Endodermal cell (in vitro differentiated cells): ENCODE results near the gene SYT2. TPM values are rescaled to one million over a fixed set of nuclear protein-coding genes. Genes with fewer than 3 reads are reported as not detected.
"Not testable (repeated sequence)": the region's sequence is repeated elsewhere in the genome, so short reads cannot be mapped to it uniquely, and the experiment has no call there.

Experiments used
- DNase-seq: peaks from one replicate; pipeline ENCODE4 v3.0.0-alpha.2; 2017
- H3K27ac ChIP-seq: 2 replicates; pipeline ENCODE4 v1.5.1; 2013; ENCODE audit warnings: mild to moderate bottlenecking, low read depth, low read length, moderate library complexity
- H3K27me3 ChIP-seq: 2 replicates; pipeline ENCODE4 v1.6.1; 2013; ENCODE audit warnings: mild to moderate bottlenecking, low read length, moderate library complexity; ENCODE audit not compliant: insufficient read depth, control insufficient read depth, poor library complexity, severe bottlenecking
- H3K36me3 ChIP-seq: 2 replicates; pipeline ENCODE4 v1.7.0; 2013; ENCODE audit warnings: mild to moderate bottlenecking, low read length, moderate library complexity; ENCODE audit not compliant: control insufficient read depth, insufficient read depth
- H3K4me1 ChIP-seq: one replicate; pipeline ENCODE4 v1.7.0; 2013; ENCODE audit warnings: low read length; ENCODE audit not compliant: control insufficient read depth, insufficient read depth
- H3K4me3 ChIP-seq: 2 replicates; pipeline ENCODE4 v1.5.1; 2013; ENCODE audit warnings: mild to moderate bottlenecking, low read length, moderate library complexity
- H3K9ac ChIP-seq: 2 replicates; pipeline ENCODE4 v1.6.1; 2013; ENCODE audit warnings: mild to moderate bottlenecking, low read length, moderate library complexity; ENCODE audit not compliant: poor library complexity, severe bottlenecking; ENCODE audit errors: extremely low read depth
- H3K9me3 ChIP-seq: 2 replicates; pipeline ENCODE4 v1.6.1; 2013; ENCODE audit warnings: mild to moderate bottlenecking, low read length, moderate library complexity; ENCODE audit not compliant: control insufficient read depth
- H3K27ac Mint-ChIP-seq: 2 replicates; pipeline ENCODE4 v1.8.0; 2020; ENCODE audit warnings: mixed read lengths
- H3K27me3 Mint-ChIP-seq: 2 replicates; pipeline ENCODE4 v1.8.0; 2021; ENCODE audit warnings: mild to moderate bottlenecking, mixed read lengths; ENCODE audit not compliant: insufficient read depth
- H3K36me3 Mint-ChIP-seq: 2 replicates; pipeline ENCODE4 v1.8.0; 2020; ENCODE audit warnings: low read depth, mixed read lengths
- H3K4me1 Mint-ChIP-seq: 2 replicates; pipeline ENCODE4 v1.8.0; 2020; ENCODE audit warnings: mixed read lengths
- H3K4me3 Mint-ChIP-seq: 2 replicates; pipeline ENCODE4 v1.8.0; 2020; ENCODE audit warnings: mild to moderate bottlenecking, moderate library complexity, mixed read lengths
- H3K9me3 Mint-ChIP-seq: 2 replicates; pipeline ENCODE4 v1.8.0; 2020; ENCODE audit warnings: mild to moderate bottlenecking, mixed read lengths
- WGBS, 2 experiments: methylation state at CpG; one replicate each; pipeline versions ENCODE4 v1.1.5 to v1.1.7; 2013; ENCODE audit warnings: missing lambda C conversion rate in 2 of 2, mixed read lengths in 1 of 2; ENCODE audit not compliant: insufficient coverage in 1 of 2, insufficient read length in 1 of 2; 5-methylcytosine and 5-hydroxymethylcytosine counted together
- total RNA-seq, 2 donors: library from RNA; stranded (reverse); fragmentation: NEBNext Ultra II Directional in 1 of 2; extraction: Animal tissue kit (Norgen Biotek cat#: 25700) in 1 of 2; gene quantifications; 2 replicates in 1 of 2; 3 replicates in 1 of 2; pipeline ENCODE4 v1.2.1, GENCODE V29; 2021
- TF ChIP-seq, protein P1 (sequence below): fragments of 200-600 bp; sonication (generic); conservative IDR thresholded peaks from 2 replicates; pipeline ENCODE4 v1.5.0; 2021; ENCODE audit warnings: antibody characterized with exemption, mild to moderate bottlenecking

Gene SYT2
- total RNA-seq, 2 donors from 2014 or later = 2.9 to 4.4 TPM

DNA sequence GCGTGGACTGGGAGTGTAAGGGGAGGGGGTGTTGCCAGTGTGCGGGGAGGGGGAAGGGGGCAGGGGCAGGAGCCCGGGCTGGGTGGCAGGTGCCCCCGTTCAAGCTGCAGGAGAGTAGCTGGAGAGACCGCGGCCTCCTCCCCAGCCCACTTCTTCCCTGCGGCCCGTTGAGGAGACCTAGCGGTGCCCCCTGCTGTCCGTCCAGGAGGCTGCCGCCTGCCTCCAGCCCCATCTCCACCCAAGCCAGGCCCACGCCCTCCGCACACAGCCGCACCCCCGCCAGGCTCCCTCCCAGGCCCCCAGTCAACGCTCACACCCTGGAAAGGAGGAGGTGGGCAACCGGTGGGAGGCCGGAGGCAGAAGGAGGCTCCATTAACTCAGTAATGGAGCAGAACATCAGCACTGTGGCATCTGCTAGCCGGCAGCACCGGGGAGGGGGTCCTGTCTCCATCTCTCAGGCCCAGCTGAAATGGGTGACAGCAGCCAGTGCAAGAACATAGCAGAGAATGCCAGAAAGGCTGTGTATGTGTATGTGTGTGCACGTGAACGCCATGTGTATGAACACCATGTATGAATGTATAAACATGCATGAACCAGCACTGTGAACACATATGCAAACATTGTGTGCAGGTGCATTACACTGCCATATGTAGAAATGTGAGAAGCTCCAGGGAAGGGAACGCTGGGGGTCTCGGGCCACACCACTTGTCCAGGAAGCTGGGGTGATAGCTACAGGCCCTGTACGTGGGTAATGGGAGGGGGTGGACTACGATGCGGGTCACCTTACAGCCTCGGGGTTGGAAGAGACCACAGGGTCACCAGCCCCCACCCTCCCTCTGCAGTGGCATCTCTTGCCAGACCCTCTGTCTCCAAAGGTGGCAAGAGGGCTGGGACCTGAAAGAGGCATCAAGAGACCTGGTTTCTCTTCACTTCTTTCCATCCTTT, 84.6 kb downstream of the SYT2 start:
- WGBS, 2 experiments = 53 to 86% methylated on average over 6 to 28 of the region's 28 CpGs
- Mint-ChIP-seq H3K4me1 (peaks cover 22% of the 10 kb centered on the region), H3K27me3 (no peaks in the 10 kb centered on the region), H3K4me3 (no peak overlapping the region), H3K27ac (no peak overlapping the region), H3K36me3 (no peaks in the 10 kb centered on the region), H3K9me3 (no peaks in the 10 kb centered on the region)
- Histone ChIP-seq H3K4me1 (no peaks in the 10 kb centered on the region), H3K9ac (no peak overlapping the region), H3K36me3 (no peaks in the 10 kb centered on the region), H3K27me3 (no peaks in the 10 kb centered on the region), H3K27ac (no peak overlapping the region), H3K4me3 (no peak overlapping the region), H3K9me3 (no peaks in the 10 kb centered on the region)
- TF ChIP-seq, protein P1, sequence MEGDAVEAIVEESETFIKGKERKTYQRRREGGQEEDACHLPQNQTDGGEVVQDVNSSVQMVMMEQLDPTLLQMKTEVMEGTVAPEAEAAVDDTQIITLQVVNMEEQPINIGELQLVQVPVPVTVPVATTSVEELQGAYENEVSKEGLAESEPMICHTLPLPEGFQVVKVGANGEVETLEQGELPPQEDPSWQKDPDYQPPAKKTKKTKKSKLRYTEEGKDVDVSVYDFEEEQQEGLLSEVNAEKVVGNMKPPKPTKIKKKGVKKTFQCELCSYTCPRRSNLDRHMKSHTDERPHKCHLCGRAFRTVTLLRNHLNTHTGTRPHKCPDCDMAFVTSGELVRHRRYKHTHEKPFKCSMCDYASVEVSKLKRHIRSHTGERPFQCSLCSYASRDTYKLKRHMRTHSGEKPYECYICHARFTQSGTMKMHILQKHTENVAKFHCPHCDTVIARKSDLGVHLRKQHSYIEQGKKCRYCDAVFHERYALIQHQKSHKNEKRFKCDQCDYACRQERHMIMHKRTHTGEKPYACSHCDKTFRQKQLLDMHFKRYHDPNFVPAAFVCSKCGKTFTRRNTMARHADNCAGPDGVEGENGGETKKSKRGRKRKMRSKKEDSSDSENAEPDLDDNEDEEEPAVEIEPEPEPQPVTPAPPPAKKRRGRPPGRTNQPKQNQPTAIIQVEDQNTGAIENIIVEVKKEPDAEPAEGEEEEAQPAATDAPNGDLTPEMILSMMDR = peak; percentile 84
- peak; percentile 91 for DNase-seq

DNA sequence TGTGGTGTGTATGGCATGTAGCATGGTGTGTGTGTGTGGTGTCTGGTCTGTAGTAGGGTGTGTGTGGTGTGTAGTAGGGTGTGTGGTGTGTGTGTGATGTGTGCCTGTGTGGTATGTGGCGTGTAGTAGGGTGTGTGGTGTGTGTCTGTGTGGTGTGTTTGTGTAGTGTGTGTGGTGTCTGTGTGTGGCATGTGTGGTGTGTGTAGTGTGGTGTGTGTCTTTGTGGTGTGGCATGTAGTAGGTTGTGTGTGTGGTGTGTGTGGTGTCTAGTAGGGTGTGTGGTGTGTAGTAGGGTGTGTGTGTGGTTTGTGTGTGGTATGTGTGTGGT, 85.5 kb downstream of the SYT2 start:
- 93% methylated on average over 1 of the region's 1 CpG for WGBS, 2 experiments
- Histone ChIP-seq H3K27me3 (no peaks in the 10 kb centered on the region), H3K27ac (no peak overlapping the region), H3K4me1 (no peaks in the 10 kb centered on the region), H3K9me3 (no peaks in the 10 kb centered on the region), H3K36me3 (no peaks in the 10 kb centered on the region), H3K9ac (no peak overlapping the region), H3K4me3 (no peak overlapping the region)
- H3K36me3 Mint-ChIP-seq = no peaks in the 10 kb centered on the region
- no peak overlapping the region for H3K27ac Mint-ChIP-seq
- H3K9me3 Mint-ChIP-seq = no peaks in the 10 kb centered on the region
- H3K27me3 Mint-ChIP-seq = no peaks in the 10 kb centered on the region
- TF ChIP-seq, protein P1 = no peak
- no peak overlapping the region for H3K4me3 Mint-ChIP-seq
- peaks cover 24% of the 10 kb centered on the region for H3K4me1 Mint-ChIP-seq
- no peak for DNase-seq

DNA sequence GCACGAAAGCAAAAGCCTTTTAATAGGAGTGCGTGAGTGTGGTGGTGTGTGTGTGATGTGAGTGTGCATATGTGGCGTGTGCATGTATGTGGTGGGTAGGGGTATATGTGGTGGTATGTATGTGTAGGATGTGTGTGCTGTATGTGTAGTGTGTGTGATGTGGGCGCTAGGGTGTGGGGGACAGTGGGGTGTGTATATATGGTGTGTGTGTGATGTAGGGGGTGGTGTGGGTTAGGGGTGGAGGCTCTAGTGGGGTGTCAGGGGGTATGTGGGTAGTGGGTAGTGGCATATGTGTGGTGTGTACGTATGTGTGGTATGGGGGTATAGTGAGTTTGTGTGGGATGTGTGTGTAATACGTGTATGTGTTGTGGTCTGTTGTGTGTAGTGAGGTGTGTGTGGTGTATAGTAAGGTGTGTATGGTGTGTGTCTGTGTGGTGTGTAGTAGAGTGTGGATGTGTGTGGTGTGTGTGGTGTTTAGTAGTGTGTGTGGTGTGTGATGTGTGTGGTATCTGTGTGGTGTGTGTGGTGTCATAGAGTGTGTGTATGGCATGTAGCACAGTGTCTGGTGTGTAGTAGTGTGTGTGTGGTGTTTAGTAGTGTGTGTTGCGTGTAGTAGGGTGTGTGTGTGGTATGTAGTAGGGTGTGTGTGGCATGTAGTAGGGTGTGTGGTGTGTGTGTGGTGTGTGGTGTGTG, 86.0 kb downstream of the SYT2 start:
- Mint-ChIP-seq H3K27me3 (no peaks in the 10 kb centered on the region), H3K4me3 (no peak overlapping the region), H3K36me3 (no peaks in the 10 kb centered on the region), H3K4me1 (peaks cover 28% of the 10 kb centered on the region), H3K9me3 (no peaks in the 10 kb centered on the region), H3K27ac (no peak overlapping the region)
- Histone ChIP-seq H3K27ac (no peak overlapping the region), H3K27me3 (no peaks in the 10 kb centered on the region), H3K9me3 (no peaks in the 10 kb centered on the region), H3K4me1 (no peaks in the 10 kb centered on the region), H3K4me3 (no peak overlapping the region), H3K36me3 (no peaks in the 10 kb centered on the region), H3K9ac (no peak overlapping the region)
- DNase-seq = no peak
- TF ChIP-seq, protein P1 = no peak
- WGBS, 2 experiments = 90 to 100% methylated on average over 2 to 7 of the region's 7 CpGs

DNA sequence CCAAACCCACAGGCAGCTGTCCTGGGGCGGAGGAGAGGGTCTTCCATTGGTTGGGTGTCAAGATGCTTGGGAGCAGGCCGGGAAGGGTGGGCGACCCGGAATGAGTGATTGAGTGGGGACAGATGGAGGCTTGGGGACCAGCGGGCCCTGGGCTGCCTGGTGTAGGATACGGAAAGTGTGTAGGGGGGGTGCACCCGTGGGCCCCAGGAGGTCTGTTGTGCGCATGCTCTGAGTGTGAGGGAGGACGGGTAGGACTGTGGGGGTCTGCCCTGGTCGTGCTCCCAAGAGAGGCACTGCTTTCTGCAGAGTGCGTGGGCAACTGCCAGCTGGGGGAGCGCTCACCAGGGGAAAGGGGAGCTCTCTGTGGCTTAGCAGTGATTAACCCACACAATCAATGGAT, 86.8 kb downstream of the SYT2 start:
- H3K27ac Mint-ChIP-seq = peak overlapping the region; percentile 82
- WGBS, 2 experiments = 91% methylated on average over 11 of the region's 12 CpGs; no CpG with 5 or more reads in 1 of the 2 experiments
- H3K4me3 Mint-ChIP-seq, H3K36me3 Mint-ChIP-seq, H3K27me3 ChIP-seq, DNase-seq, H3K9ac ChIP-seq, H3K27ac ChIP-seq, H3K36me3 ChIP-seq, H3K4me1 ChIP-seq, H3K9me3 ChIP-seq, H3K9me3 Mint-ChIP-seq, H3K4me3 ChIP-seq, H3K27me3 Mint-ChIP-seq: not testable (repeated sequence)
- H3K4me1 Mint-ChIP-seq = peaks cover 35% of the 10 kb centered on the region
